HepG2 (cell line): ENCODE measurements around the gene ABRACL. TPM values are rescaled to one million over a fixed set of nuclear protein-coding genes. Genes with fewer than 3 reads are reported as not detected.

Experiments
- ADNP ChIP-seq: sonication (generic); formaldehyde crosslinking; IDR thresholded peaks from 2 replicates; pipeline ENCODE4 v1.4.0; 2020; ENCODE audit warnings: missing genetic modification reagents
- ARID5B ChIP-seq: IDR thresholded peaks from 2 replicates; pipeline ENCODE4 v1.4.0; 2020; ENCODE audit warnings: mild to moderate bottlenecking, missing genetic modification reagents
- ATF7-NPFF ChIP-seq: sonication (generic); formaldehyde crosslinking; IDR thresholded peaks from 2 replicates; pipeline ENCODE4 v1.8.1; 2023; ENCODE audit warnings: mild to moderate bottlenecking, low read depth, missing genetic modification reagents, moderate library complexity
- GABPB1 ChIP-seq: IDR thresholded peaks from 2 replicates; pipeline ENCODE4 v1.6.1; 2016; ENCODE audit warnings: mild to moderate bottlenecking, missing genetic modification reagents, moderate library complexity, missing compliant biosample characterization
- GZF1 ChIP-seq: sonication (generic); formaldehyde crosslinking; IDR thresholded peaks from 2 replicates; pipeline ENCODE4 v1.5.1; 2020; ENCODE audit warnings: mild to moderate bottlenecking, missing genetic modification reagents
- HNF4A ChIP-seq: sonication (generic); formaldehyde crosslinking; IDR thresholded peaks from 2 replicates; pipeline ENCODE4 v1.4.0; 2020; ENCODE audit warnings: missing genetic modification reagents
- HNRNPL ChIP-seq: fragments of 200-400 bp; formaldehyde crosslinking; IDR thresholded peaks from 2 replicates; pipeline ENCODE4 v1.6.1; 2017; ENCODE audit warnings: mild to moderate bottlenecking, low read depth, low read length
- MBD4 ChIP-seq: IDR thresholded peaks from 2 replicates; pipeline ENCODE4 v1.6.1; 2012; ENCODE audit warnings: low read length, inconsistent platforms, borderline replicate concordance
- MED1 ChIP-seq: sonication (generic); formaldehyde crosslinking; IDR thresholded peaks from 2 replicates; pipeline ENCODE4 v1.4.0; 2020; ENCODE audit warnings: missing genetic modification reagents
- MEF2D ChIP-seq: sonication (generic); formaldehyde crosslinking; IDR thresholded peaks from 2 replicates; pipeline ENCODE4 v1.5.1; 2020; ENCODE audit warnings: mild to moderate bottlenecking, missing genetic modification reagents
- POGZ ChIP-seq: sonication (generic); formaldehyde crosslinking; IDR thresholded peaks from 2 replicates; pipeline ENCODE4 v1.4.0; 2020; ENCODE audit warnings: mild to moderate bottlenecking, missing genetic modification reagents
- RFXAP ChIP-seq: sonication (generic); formaldehyde crosslinking; IDR thresholded peaks from 2 replicates; pipeline ENCODE4 v1.4.0; 2020; ENCODE audit warnings: missing genetic modification reagents, borderline replicate concordance
- SMAD1 ChIP-seq: sonication (generic); formaldehyde crosslinking; IDR thresholded peaks from 2 replicates; pipeline ENCODE4 v1.4.0; 2020; ENCODE audit warnings: missing genetic modification reagents, low read depth, mild to moderate bottlenecking, borderline replicate concordance
- STAT5B ChIP-seq: sonication (generic); formaldehyde crosslinking; IDR thresholded peaks from 2 replicates; pipeline ENCODE4 v1.4.0; 2020; ENCODE audit warnings: missing genetic modification reagents
- TFAP4 ChIP-seq: sonication (generic); IDR thresholded peaks from 2 replicates; pipeline ENCODE4 v1.6.1; 2016; ENCODE audit warnings: low read depth, borderline replicate concordance
- ZBTB2 ChIP-seq: sonication (generic); formaldehyde crosslinking; IDR thresholded peaks from 2 replicates; pipeline ENCODE4 v1.8.0; 2022; ENCODE audit warnings: low read depth, missing genetic modification reagents
- ZFP91 ChIP-seq: sonication (generic); formaldehyde crosslinking; IDR thresholded peaks from 2 replicates; pipeline ENCODE4 v1.9.0; 2022; ENCODE audit warnings: missing genetic modification reagents, mild to moderate bottlenecking, borderline replicate concordance
- ZNF335 ChIP-seq: sonication (generic); formaldehyde crosslinking; IDR thresholded peaks from 2 replicates; pipeline ENCODE4 v1.4.0; 2020; ENCODE audit warnings: missing genetic modification reagents
- ZNF431 ChIP-seq: sonication (generic); formaldehyde crosslinking; IDR thresholded peaks from 2 replicates; pipeline ENCODE4 v1.9.0; 2022; ENCODE audit warnings: missing genetic modification reagents, low read depth, mild to moderate bottlenecking, borderline replicate concordance
- ZNF580 ChIP-seq: IDR thresholded peaks from 2 replicates; pipeline ENCODE4 v1.6.1; 2016; ENCODE audit warnings: low read depth, borderline replicate concordance
- ZNF878 ChIP-seq: sonication (generic); formaldehyde crosslinking; IDR thresholded peaks from 2 replicates; pipeline ENCODE4 v1.8.1; 2023; ENCODE audit warnings: mild to moderate bottlenecking, missing genetic modification reagents, moderate library complexity
- ZZZ3 ChIP-seq: sonication (generic); formaldehyde crosslinking; IDR thresholded peaks from 2 replicates; pipeline ENCODE4 v1.4.0; 2020; ENCODE audit warnings: missing genetic modification reagents, mild to moderate bottlenecking, borderline replicate concordance
- polyA plus RNA-seq, 8 experiments: library from polyadenylated mRNA; depleted of rRNA in 3 of 8; stranded (reverse) in 7 of 8; unstranded in 1 of 8; fragments of >200 nt; fragmentation: Illumina TruSeq in 4 of 8; extraction: Trizol in 4 of 8; gene quantifications; 2 replicates each; pipeline versions ENCODE4 v1.2.1 to v1.2.3, GENCODE V29; 2011 to 2016; ENCODE audit warnings: low read depth in 4 of 8, missing spikeins in 1 of 8, mixed read lengths in 1 of 8; ENCODE audit not compliant: insufficient read depth in 1 of 8
- total RNA-seq, 5 experiments: library from RNA; depleted of rRNA; stranded (reverse); fragments of >200 nt; fragmentation: Illumina TruSeq; extraction: Trizol; gene quantifications; 2 replicates each; pipeline ENCODE4 v1.2.3, GENCODE V29; 2016; ENCODE audit warnings: low read depth in 1 of 5

Gene ABRACL
- total and polyA plus RNA-seq, 2 of the 13 experiments (the other 11 are each of a cell fraction or from before 2014, with no cell fraction given), result 1.4 to 5.4 TPM

- TF ChIP-seq TFAP4 (0 out of 2 replicates have a peak, but pooled peaks have one; percentile 39), SMAD1 (no peak), GABPB1 (no peak), POGZ (CRISPR knock-in tag) (0 out of 2 replicates have a peak, but pooled peaks have one; percentile 20), HNF4A (peak; percentile 34; the same call in 1 of the 2 replicates), ZNF431 (no peak), ZNF335 (CRISPR knock-in tag) (no peak), MBD4 (0 out of 2 replicates have a peak, but pooled peaks have one; percentile 15), GZF1 (CRISPR knock-in tag) (no peak), STAT5B (no peak), ZNF580 (no peak), ZFP91 (CRISPR knock-in tag) (no peak), ADNP (CRISPR knock-in tag) (no peak), ZZZ3 (CRISPR knock-in tag) (no peak), MEF2D (CRISPR knock-in tag) (peak; percentile 91), ZNF878 (CRISPR knock-in tag) (no peak), ZBTB2 (CRISPR knock-in tag) (no peak), MED1 (CRISPR knock-in tag) (no peak), HNRNPL (no peak), ATF7-NPFF (CRISPR knock-in tag) (no peak), RFXAP (CRISPR knock-in tag) (no peak), ARID5B (CRISPR knock-in tag) (peak; percentile 95)
These were observed 39.2 kb upstream of the ABRACL start (continued) for GRCh38 chr6:138989098-138989983.
